ENCODE measurements around the gene TSC2.
"Not testable (repeated sequence)": the region's sequence is repeated elsewhere in the genome, so short reads cannot be mapped to it uniquely, and the experiment has no call there.

The TSC2 gene

GRCh38 chr16:2011726-2012125 lies 36.1 kb upstream of the TSC2 start:
- not testable (repeated sequence) for DNase-seq

DNA sequence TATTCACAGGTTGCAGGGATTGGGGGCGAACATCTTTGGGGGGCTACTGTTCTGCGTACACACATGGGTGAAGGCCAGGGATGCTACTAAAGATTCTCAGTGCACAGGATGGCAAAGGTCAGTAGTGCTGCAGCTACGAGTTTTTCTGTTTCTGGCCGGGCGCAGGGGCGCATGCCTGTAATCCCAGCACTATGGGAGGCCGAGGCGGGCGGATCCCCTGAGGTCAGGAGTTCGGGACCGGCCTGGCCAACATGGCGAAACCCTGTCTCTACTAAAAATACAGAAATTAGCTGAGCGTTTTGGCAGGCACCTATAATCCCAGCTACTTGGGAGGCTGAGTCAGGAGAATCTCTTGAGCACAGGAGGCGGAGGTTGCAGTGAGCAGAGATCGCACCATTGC lies 34.3 kb upstream of the TSC2 start:
- DNase-seq: no peak

DNA sequence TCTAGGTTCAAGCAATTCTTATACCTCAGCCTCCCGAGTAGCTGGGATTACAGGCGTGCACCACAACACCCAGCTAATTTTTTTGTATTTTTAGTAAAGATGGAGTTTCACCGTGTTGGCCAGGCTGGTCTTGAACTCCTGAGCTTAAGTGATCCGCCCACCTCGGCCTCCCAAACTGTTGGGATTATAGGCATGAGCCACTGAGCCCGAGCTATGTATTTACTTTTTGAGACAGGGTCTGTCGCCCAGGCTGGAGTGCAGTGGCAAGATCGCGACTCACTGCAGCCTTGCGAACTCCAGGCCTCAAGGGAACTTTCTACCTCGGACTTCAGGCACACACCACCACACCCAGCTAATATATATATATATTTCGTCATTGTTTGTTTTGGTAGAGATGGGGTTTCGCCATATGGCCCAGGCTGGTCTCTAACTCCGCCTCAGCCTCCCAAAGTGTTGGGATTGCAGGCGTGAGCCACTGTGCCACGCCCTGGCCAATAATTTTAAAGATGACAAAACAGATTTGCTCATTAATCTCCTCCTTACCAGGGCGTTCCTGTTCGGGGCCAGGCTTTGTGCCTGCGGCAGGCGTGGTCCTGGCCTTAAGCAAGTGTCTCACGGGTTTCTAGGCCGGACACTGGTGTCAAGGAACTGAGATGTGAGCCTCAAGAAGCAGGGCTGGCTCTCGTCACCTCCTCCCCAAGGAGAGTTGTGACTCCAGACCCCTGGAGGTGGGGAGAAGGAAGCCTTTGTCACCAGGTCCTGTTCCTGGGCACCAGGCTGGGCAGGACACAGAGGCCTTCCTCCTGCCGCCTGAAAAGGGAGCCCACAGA lies 32.5 kb upstream of the TSC2 start:
- no peak for DNase-seq

DNA sequence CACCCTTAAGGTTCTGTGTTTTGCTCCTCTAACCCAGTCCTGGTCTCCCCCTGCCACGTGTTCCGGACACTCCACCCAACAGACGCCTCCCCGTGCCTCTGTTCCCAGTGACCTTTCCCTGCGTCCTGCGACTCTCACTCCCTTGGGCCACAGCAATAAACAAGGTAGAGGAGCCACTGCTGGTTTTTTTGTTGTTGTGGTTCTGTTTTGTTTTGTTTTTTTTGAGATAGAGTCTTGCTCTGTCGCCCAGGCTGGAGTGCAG lies 31.9 kb upstream of the TSC2 start:
- no peak for DNase-seq

GRCh38 chr16:2016407-2016922 lies 31.3 kb upstream of the TSC2 start:
- no peak for DNase-seq

DNA sequence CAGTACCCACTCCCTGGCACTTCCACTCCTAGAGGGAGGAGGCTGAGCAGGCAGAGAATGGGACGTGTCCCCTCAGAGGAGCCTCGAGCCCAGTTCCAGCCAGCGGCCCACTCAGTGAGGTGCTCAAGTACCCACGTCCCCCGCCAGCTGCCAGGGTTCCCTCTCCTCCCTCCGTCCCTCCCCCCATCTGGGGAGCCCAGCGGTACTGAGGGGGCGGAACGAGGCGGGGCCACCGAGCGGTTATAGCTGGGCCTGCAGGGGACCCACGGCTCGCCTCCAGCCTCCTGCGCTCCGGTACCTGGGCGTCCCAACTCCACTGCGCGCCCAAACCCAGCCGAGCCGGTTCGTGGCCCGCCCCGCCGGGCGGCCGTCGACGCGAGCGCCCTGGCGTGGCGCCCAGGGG lies 28.3 kb upstream of the TSC2 start, which contains the start of gene NPW:
Gene NPW (plus strand): TSS at position 268 of the 403 bp plus-strand sequence.
- peak; percentile 30 for DNase-seq

- no peak for DNase-seq
Measured at GRCh38 chr16:2019921-2020831, 27.6 kb upstream of the TSC2 start.

DNA sequence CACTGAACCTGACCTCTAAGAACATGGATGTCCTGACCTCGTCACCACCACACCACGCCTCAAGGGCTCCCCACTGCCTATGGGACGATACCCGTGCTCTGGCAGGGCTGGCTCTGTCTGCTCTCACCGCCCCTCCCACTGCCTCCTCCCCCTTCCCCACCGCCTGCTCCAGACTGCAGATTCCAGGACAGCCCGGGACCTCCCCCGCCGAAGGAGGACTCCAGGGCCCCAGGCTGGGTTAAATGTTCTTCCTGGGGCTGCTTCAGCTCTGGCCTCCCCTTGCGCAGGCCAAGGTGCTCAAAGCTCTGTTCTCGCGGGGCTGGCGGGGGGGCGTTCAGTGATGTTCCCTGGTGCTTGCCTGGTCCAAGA lies 25.1 kb upstream of the TSC2 start:
- DNase-seq: no peak

DNA sequence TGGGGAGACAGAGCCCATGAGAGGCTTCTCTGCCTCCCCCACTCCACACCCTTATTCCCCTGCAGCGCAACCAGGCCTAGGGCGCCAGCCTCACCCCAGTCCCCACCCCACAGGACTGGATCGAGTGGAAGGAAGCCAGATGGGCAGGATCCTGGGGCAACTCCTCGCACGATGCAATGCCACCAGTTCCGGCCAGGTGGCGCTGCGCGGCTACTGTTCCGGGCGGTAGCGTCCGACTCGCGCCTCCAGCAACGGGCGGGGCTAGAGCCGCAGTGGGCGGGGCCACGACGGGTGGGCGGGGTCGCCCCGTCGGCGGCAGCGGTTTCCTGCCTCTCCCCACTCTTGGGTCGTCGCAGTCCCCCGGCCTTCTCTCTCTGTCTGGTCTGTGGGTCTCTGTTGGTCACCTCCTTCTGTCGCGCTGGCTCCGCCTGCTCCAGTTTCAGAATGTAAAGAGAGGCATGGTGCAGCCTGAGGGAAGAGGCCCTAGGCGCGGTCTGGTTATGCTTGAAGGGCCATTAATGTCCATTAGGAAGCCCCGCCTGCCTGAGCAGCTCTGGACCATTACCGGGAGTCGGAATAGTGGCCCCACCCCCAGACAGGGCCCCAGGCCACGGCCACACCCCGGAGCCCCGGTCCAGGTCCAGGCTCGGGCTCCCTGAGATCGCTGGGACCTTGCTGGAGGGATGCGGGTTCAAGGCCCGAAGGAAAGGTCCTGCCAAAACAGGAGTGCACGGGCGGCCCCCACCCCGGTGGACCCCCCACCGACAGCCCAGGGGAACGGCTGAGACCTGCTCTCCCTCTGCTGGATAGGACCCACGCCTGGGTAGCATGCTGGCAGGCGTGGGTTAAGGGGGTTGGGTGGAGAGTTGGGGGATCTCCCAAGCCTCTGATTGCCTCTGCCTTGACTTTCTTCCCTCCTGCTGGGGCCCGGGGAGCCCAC lies 24.4 kb upstream of the TSC2 start:
- peak; percentile 95 for DNase-seq

DNA sequence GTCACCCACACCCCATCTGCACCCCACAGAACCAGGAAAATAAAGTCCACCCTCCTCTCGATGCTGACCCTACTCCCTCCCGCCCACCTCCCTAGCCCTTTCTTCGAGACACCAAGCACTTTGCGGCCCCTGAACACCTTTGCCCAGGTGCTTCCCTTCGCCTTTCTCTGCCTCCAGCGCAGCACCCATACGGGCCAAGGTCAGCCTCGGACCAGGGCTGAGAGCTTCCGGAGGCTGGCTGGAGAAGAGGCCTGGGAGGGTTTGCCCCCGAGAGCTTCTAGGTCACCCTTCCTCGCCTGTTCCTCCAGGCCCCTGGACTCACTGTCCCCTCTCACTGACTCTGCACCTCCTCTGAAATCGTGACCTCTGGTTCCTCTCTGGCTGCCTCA lies 23.8 kb upstream of the TSC2 start:
- DNase-seq: no peak

- DNase-seq: no peak
Measured at GRCh38 chr16:2025251-2025650, 22.5 kb upstream of the TSC2 start.

DNA sequence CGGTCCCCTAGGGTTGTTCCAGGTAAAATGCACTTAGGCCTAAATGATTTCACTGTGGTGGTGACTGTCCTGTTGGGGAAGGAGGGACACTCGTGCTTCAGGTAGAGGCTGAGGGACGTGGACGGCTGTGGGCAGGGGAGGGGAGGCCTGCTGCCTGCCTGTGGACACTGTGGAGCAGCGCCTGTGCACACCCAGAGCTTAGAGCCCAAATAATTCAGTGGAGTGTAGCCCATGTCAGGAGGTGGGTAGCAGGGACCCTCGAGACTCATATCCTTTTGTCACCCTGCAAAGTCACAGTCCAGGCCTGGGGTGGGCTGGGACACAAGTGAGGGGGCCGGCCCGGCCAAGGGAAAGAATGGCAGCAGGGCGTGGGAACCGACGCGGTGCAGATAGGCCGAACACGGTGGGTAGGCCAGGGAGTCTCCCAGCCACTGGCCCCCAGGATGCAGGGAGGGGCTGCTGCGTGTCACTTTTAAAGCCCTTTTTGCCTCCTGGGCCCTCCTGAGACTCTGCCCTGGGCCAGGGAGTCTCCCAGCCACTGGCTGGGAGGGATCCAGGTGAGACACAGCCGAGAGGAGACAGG lies 21.8 kb upstream of the TSC2 start:
- no peak for DNase-seq

- no peak for DNase-seq
Measured at GRCh38 chr16:2026461-2027023, 21.2 kb upstream of the TSC2 start, which contains the start of gene NHERF2. Gene NHERF2, plus strand, starts transcription at chr16:2026902. Its CDS starts 104 bp downstream, at chr16:2027006.

DNA sequence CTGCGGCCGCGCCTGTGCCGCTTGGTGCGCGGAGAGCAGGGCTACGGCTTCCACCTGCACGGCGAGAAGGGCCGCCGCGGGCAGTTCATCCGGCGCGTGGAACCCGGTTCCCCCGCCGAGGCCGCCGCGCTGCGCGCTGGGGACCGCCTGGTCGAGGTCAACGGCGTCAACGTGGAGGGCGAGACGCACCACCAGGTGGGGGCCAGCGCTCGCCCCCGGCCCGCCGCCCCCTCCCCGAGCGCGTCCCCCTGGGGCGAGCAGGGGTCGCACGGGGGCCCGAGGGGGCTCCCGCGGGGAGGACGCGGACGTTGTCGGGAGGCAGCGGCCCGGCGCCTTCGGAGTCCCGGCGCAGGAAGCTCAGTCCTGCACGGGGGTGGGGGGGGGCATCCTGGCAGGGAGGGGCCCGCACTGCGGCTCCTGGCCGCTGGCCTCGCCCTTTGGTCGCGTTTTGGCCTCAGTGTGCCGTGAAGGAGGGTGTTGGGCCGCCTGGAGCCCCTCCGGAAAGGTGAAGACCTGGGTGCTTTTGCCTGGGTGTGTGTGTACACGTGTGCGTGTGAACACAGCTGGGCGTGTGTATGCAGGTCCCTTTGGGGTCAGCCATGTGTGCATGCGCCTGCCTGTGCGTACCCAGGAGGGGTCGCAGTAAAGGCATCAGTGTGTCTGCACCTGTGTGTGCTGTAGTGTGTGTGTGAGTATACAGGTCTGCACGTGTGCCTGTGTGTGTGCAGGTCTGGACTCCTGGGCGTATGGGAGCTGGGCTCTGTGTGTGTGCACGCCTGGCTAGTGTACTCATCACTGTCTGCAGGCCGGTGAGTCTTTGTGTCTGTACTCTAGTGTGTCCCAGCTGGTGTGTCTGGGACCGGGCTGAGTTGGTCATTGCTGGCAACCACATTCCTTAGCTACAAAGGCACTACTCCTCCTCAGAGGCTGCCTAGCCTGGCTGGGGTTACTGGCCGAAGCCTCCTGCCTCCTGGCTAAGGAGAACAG lies 20.5 kb upstream of the TSC2 start:
- DNase-seq: no peak

DNA sequence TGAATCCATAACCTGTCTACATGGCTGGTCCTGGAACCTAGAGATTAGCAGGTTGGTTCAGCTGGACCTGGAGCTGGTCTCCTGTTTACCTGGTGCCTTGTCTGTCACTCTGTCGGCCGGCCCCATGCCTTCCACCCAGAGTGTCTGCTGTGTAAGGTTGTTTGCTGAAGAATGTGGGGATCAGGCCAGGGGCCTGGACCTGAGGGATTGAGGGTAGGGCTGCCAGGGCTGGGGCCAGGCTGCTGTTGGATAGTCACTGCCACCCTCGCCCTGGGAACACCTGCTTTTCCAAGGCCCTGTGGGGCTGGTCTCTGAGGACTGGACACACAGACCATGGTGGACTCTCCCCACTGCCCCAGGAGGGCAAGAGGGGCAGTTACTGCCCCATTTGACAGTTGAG lies 19.6 kb upstream of the TSC2 start:
- no peak for DNase-seq

DNA sequence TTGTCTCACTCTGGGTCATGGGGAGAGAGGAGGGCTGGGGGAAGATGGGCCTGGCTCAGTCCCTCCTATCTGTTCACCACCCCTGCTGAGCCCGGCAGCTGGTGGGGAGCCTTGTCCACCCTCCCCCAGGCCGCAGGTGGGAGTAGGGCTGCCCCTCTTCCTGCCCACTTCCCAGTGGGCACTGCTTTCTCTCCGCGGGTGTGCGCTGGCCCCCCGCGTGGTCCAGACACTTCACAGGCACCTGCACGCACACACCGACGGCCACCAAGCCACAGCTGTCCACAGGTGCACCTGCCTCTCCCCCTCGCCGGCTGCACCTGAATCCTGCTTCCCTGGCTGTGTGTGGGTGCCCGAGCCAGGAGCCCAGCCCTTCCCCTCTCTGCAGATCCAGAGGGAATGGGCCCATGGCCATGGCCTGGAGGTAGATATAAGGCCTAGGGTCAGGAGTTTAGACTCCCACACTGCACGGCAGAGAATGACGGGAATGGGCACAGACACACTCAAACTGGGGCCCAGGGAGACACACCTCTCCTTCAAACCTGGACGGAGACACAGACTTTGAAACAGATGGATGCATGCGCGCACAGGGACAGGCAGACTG lies 19.1 kb upstream of the TSC2 start:
- DNase-seq: no peak

- DNase-seq: no peak
Measured at GRCh38 chr16:2029350-2029749, 18.4 kb upstream of the TSC2 start.

GRCh38 chr16:2030036-2030435 lies 17.7 kb upstream of the TSC2 start:
- DNase-seq: no peak

GRCh38 chr16:2031081-2031577 lies 16.7 kb upstream of the TSC2 start:
- DNase-seq: no peak
